Smooth muscle cell (in vitro differentiated cells): Measurements from ENCODE around the gene FUCA1. TPM values are rescaled to one million over a fixed set of nuclear protein-coding genes. Genes with fewer than 3 reads are reported as not detected.

Source experiments
- DNase-seq: peaks from one replicate; lab custom pipeline; 2025; ENCODE audit not compliant: unreplicated experiment; lab: John Stamatoyannopoulos, UW
- H2AFZ ChIP-seq: fragments of 200-600 bp; sonication (generic); 2 replicates; pipeline ENCODE4 v1.6.0; 2016; ENCODE audit warnings: antibody characterized with exemption, low read depth, mild to moderate bottlenecking
- H3F3A ChIP-seq: fragments of 200-600 bp; sonication (generic); 2 replicates; pipeline ENCODE4 v1.6.0; 2017; ENCODE audit warnings: antibody characterized with exemption, low read depth
- H3K27ac ChIP-seq: fragments of 200-600 bp; sonication (generic); 2 replicates; pipeline ENCODE4 v1.5.1; 2016; ENCODE audit warnings: low read depth, mild to moderate bottlenecking
- H3K27me3 ChIP-seq: fragments of 200-600 bp; sonication (generic); 2 replicates; pipeline ENCODE4 v1.6.1; 2016; ENCODE audit warnings: low read depth, mild to moderate bottlenecking
- H3K36me3 ChIP-seq: fragments of 200-600 bp; sonication (generic); 2 replicates; pipeline ENCODE4 v1.5.1; 2016; ENCODE audit warnings: low read depth
- H3K4me1 ChIP-seq: fragments of 200-600 bp; sonication (generic); 2 replicates; pipeline ENCODE4 v1.5.1; 2016; ENCODE audit warnings: low read depth
- H3K4me2 ChIP-seq: fragments of 200-600 bp; sonication (generic); 2 replicates; pipeline ENCODE4 v1.6.0; 2016; ENCODE audit warnings: mild to moderate bottlenecking
- H3K4me3 ChIP-seq: fragments of 200-600 bp; sonication (generic); 2 replicates; pipeline ENCODE4 v1.5.1; 2016; ENCODE audit warnings: mild to moderate bottlenecking
- H3K79me2 ChIP-seq: fragments of 200-600 bp; sonication (generic); 2 replicates; pipeline ENCODE4 v1.6.0; 2016; ENCODE audit warnings: low read depth, mild to moderate bottlenecking
- H3K9ac ChIP-seq: fragments of 200-600 bp; sonication (generic); 2 replicates; pipeline ENCODE4 v1.6.0; 2016; ENCODE audit warnings: low read depth
- H3K9me3 ChIP-seq: fragments of 200-600 bp; sonication (generic); replicated peaks from 2 replicates; pipeline ENCODE4 v1.5.1; 2016; ENCODE audit warnings: low read depth
- H4K20me1 ChIP-seq: fragments of 200-600 bp; sonication (generic); 2 replicates; pipeline ENCODE4 v1.6.0; 2016; ENCODE audit warnings: low read depth
- WGBS: methylation state at CpG from one replicate; pipeline ENCODE4 v1.1.7; 2016; ENCODE audit warnings: low lambda C conversion rate; 5-methylcytosine and 5-hydroxymethylcytosine counted together
- polyA plus RNA-seq: library from polyadenylated mRNA; unstranded; fragments of >200 nt; fragmentation: Nextera tagmentation; extraction: Ambion mirVana; gene quantifications from 2 replicates; pipeline ENCODE4 v1.2.1, GENCODE V29; 2016
- total RNA-seq: library from RNA; depleted of rRNA; stranded (reverse); fragments of >200 nt; gene quantifications from 2 replicates; pipeline ENCODE4 v1.2.3, GENCODE V29; 2014
- TF ChIP-seq, protein P1 (sequence below): fragments of 200-600 bp; sonication (generic); IDR thresholded peaks from 2 replicates; pipeline ENCODE4 v1.5.1; 2017; ENCODE audit warnings: borderline replicate concordance, mild to moderate bottlenecking, antibody characterized with exemption; ENCODE audit not compliant: insufficient read depth, poor library complexity, severe bottlenecking

FUCA1 gene
- total and polyA plus RNA-seq, 2 experiments from 2014 or later, result 10.4 to 19.0 TPM

- H3K4me2 ChIP-seq, result no peak overlapping the region
- no peaks in the 10 kb centered on the region for H3K36me3 ChIP-seq
- no peak for DNase-seq
- no peaks in the 10 kb centered on the region for H3K4me1 ChIP-seq
- no peak overlapping the region for H2AFZ ChIP-seq
- H3F3A ChIP-seq, result no peaks in the 10 kb centered on the region
- TF ChIP-seq, protein P1, sequence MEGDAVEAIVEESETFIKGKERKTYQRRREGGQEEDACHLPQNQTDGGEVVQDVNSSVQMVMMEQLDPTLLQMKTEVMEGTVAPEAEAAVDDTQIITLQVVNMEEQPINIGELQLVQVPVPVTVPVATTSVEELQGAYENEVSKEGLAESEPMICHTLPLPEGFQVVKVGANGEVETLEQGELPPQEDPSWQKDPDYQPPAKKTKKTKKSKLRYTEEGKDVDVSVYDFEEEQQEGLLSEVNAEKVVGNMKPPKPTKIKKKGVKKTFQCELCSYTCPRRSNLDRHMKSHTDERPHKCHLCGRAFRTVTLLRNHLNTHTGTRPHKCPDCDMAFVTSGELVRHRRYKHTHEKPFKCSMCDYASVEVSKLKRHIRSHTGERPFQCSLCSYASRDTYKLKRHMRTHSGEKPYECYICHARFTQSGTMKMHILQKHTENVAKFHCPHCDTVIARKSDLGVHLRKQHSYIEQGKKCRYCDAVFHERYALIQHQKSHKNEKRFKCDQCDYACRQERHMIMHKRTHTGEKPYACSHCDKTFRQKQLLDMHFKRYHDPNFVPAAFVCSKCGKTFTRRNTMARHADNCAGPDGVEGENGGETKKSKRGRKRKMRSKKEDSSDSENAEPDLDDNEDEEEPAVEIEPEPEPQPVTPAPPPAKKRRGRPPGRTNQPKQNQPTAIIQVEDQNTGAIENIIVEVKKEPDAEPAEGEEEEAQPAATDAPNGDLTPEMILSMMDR, result no peak
- H3K9ac ChIP-seq, result no peak overlapping the region
- H4K20me1 ChIP-seq, result no peaks in the 10 kb centered on the region
- no peak overlapping the region for H3K27ac ChIP-seq
- WGBS, result 93% methylated on average over 4 of the region's 4 CpGs
- no peaks in the 10 kb centered on the region for H3K27me3 ChIP-seq
- H3K9me3 ChIP-seq, result no peaks in the 10 kb centered on the region
- no peaks in the 10 kb centered on the region for H3K79me2 ChIP-seq
- H3K4me3 ChIP-seq, result no peak overlapping the region
These were observed 46.8 kb upstream of the FUCA1 start for GRCh38 chr1:23914921-23915320.

- no peaks in the 10 kb centered on the region for H3K9me3 ChIP-seq
- TF ChIP-seq, protein P1, result no peak
- no peaks in the 10 kb centered on the region for H3K79me2 ChIP-seq
- H3F3A ChIP-seq, result no peaks in the 10 kb centered on the region
- no peaks in the 10 kb centered on the region for H4K20me1 ChIP-seq
- no peak within 1 kb of the TSS for H2AFZ ChIP-seq
- H3K27me3 ChIP-seq, result no peaks in the 10 kb centered on the region
- no peak for DNase-seq
- H3K4me3 ChIP-seq, result no peak within 1 kb of the TSS
- H3K36me3 ChIP-seq, result no peaks in the 10 kb centered on the region
- no peak within 1 kb of the TSS for H3K9ac ChIP-seq
- 80% methylated on average over 7 of the region's 7 CpGs for WGBS
- H3K4me2 ChIP-seq, result no peak within 1 kb of the TSS
- H3K4me1 ChIP-seq, result no peaks in the 10 kb centered on the region
- no peak within 1 kb of the TSS for H3K27ac ChIP-seq
These were observed 45.3 kb upstream of the FUCA1 start, which contains the start of gene CNR2 for GRCh38 chr1:23913212-23913880. CNR2 (minus strand) TSS chr1:23913362; CDS start chr1:23875617, 37,745 bp downstream.

GRCh38 chr1:23911921-23912320 is 43.8 kb upstream of the FUCA1 start:
- 89% methylated on average over 8 of the region's 8 CpGs for WGBS
- TF ChIP-seq, protein P1, result no peak

More at GRCh38 chr1:23911921-23912320, 43.8 kb upstream of the FUCA1 start:
- H3F3A ChIP-seq, result no peaks in the 10 kb centered on the region
- DNase-seq, result no peak
- H2AFZ ChIP-seq, result no peak overlapping the region
- no peak overlapping the region for H3K4me3 ChIP-seq
- H3K4me2 ChIP-seq, result no peak overlapping the region
- no peaks in the 10 kb centered on the region for H3K27me3 ChIP-seq
- H3K4me1 ChIP-seq, result no peaks in the 10 kb centered on the region
- no peaks in the 10 kb centered on the region for H3K36me3 ChIP-seq
- H4K20me1 ChIP-seq, result no peaks in the 10 kb centered on the region
- no peak overlapping the region for H3K9ac ChIP-seq
- H3K9me3 ChIP-seq, result no peaks in the 10 kb centered on the region
- H3K79me2 ChIP-seq, result no peaks in the 10 kb centered on the region
- no peak overlapping the region for H3K27ac ChIP-seq
